ENCODE results near the gene GP5. TPM values are rescaled to one million over a fixed set of nuclear protein-coding genes. Genes with fewer than 3 reads are reported as not detected.

Gene GP5
- total RNA-seq, 2 donors from 2014 or later = 0.14 TPM; not detected in 1

- DNase-seq (ENCODE audit: low spot score) (no peak), ATAC-seq (ENCODE audit: insufficient number of reproducible peaks, low FRiP score, low read depth) (no peak)
- Histone ChIP-seq H3K27ac (no peak overlapping the region), H3K4me3 (no peak overlapping the region), H3K4me1 (ENCODE audit: control insufficient read depth in 1 of 2, low read depth in 2 of 2) (no peaks in the 10 kb centered on the region), H3K9me3 (no peaks in the 10 kb centered on the region), H3K27me3 (replicated peaks; ENCODE audit: insufficient read depth) (no peaks in the 10 kb centered on the region), H3K36me3 (no peaks in the 10 kb centered on the region)
- no peak for TF ChIP-seq CTCF (IDR thresholded peaks at IDR 0.05)
These were observed 14.9 kb downstream of the GP5 start for GRCh38 chr3:194384156-194384555.

DNA sequence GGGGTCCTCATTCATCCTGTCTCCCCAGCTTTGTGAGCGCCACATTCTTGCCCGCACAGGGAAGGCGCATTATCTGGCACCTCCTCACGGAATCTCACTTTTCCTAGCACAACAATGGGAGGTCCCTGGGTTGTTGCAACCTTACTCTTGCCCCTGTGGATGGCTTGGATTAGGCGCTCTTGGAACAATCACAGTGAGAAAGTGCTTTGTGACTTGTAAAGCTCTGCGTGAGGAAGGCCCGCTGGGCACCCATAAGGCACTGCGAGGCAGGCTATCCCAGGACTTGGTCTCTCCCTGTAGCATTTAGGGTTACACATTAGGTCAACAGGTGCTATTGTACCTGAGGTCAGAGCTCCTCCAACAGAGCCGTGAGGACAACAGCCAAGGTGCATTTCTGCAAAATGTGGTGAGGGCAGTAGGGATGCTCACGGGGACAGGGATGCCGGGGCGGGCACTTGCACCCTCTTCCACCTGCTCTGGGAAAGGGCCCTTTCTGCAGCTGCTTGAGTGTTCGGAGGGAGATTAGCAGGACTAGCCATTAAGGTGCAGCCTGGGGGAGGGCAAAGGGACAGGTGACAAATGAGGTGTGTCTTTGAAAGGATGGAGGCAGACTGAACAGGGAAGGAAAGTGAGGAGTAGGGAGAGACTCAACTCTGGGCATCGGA lies 15.7 kb downstream of the GP5 start:
- no peaks in the 10 kb centered on the region for H3K36me3 ChIP-seq
- TF ChIP-seq CTCF (IDR thresholded peaks at IDR 0.05) = no peak
- no peak overlapping the region for H3K27ac ChIP-seq
- H3K4me3 ChIP-seq = no peak overlapping the region
- DNase-seq (ENCODE audit: low spot score) (no peak), ATAC-seq (ENCODE audit: insufficient number of reproducible peaks, low FRiP score, low read depth) (no peak)
- H3K27me3 ChIP-seq (replicated peaks; ENCODE audit: insufficient read depth) = no peaks in the 10 kb centered on the region
- no peaks in the 10 kb centered on the region for H3K9me3 ChIP-seq
- H3K4me1 ChIP-seq (ENCODE audit: control insufficient read depth in 1 of 2, low read depth in 2 of 2) = no peaks in the 10 kb centered on the region

DNA sequence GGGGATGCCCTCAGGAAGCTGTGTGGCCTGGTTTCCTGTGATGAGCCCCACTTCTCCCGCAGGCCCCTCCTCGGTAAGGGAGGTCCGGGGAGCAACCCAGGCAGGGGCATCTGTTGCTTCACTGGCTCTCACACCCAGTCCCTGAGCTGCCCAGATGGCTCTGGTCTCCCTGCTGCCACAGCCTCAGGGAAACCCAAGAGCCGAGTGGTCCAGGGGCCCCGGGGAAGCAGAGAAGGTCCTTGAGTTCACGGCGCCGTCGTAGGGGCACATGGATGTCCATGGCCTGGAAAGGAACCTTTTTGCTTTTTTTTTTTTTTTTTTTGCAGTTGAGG lies 16.2 kb downstream of the GP5 start:
- Histone ChIP-seq H3K27ac (no peak overlapping the region), H3K4me1 (ENCODE audit: control insufficient read depth in 1 of 2, low read depth in 2 of 2) (no peaks in the 10 kb centered on the region), H3K9me3 (no peaks in the 10 kb centered on the region), H3K4me3 (no peak overlapping the region), H3K27me3 (replicated peaks; ENCODE audit: insufficient read depth) (no peaks in the 10 kb centered on the region), H3K36me3 (no peaks in the 10 kb centered on the region)
- no peak for TF ChIP-seq CTCF (IDR thresholded peaks at IDR 0.05)
- no peak for DNase-seq (ENCODE audit: low spot score)
- ATAC-seq (ENCODE audit: insufficient number of reproducible peaks, low FRiP score, low read depth) = no peak

DNA sequence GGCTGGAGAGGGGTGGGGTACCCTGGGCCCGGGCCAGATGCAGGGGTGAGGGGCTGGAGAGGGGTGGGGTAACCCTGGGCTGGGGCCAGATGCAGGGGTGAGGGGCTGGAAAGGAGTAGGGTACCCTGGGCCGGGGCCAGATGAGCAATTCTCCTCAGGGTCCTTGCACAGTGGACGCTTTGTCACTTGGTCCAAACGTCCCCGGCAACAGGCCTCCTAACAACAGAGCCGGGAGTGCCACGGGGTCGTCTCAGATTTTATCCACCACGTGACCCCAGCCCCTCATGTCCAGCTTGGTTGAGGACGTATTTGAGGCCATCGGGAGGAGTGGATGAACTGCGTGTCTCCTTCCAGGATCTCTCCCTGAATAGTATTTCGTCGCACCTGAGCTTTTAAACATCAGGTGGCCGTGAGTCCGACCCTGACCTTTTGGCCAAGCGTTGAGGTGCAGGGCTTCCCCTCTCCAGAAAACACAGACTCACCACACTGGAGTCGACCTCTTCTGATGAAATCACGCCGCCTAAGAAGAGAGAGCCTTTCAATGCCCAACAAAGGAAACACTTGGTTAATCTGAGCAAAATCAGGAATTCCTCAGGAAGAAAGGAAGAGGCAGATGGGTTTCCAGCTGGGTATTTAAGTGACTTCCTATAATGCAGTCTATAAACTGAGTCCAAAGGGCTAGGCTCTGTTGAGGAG lies 16.7 kb downstream of the GP5 start:
- ATAC-seq (ENCODE audit: insufficient number of reproducible peaks, low FRiP score, low read depth) = no peak
- H3K4me1 ChIP-seq (ENCODE audit: control insufficient read depth in 1 of 2, low read depth in 2 of 2) = no peaks in the 10 kb centered on the region
- no peak for TF ChIP-seq CTCF (IDR thresholded peaks at IDR 0.05)
- no peaks in the 10 kb centered on the region for H3K36me3 ChIP-seq
- no peaks in the 10 kb centered on the region for H3K9me3 ChIP-seq
- no peak for DNase-seq (ENCODE audit: low spot score)
- no peaks in the 10 kb centered on the region for H3K27me3 ChIP-seq (replicated peaks; ENCODE audit: insufficient read depth)
- no peak overlapping the region for H3K27ac ChIP-seq
- no peak overlapping the region for H3K4me3 ChIP-seq

- ATAC-seq (ENCODE audit: insufficient number of reproducible peaks, low FRiP score, low read depth) (no peak), DNase-seq (ENCODE audit: low spot score) (no peak)
- H3K27me3 ChIP-seq (replicated peaks; ENCODE audit: insufficient read depth) = no peaks in the 10 kb centered on the region
- no peak overlapping the region for H3K27ac ChIP-seq
- H3K9me3 ChIP-seq = no peaks in the 10 kb centered on the region
- H3K4me3 ChIP-seq = no peak overlapping the region
- no peaks in the 10 kb centered on the region for H3K4me1 ChIP-seq (ENCODE audit: control insufficient read depth in 1 of 2, low read depth in 2 of 2)
- H3K36me3 ChIP-seq = no peaks in the 10 kb centered on the region
- no peak for TF ChIP-seq CTCF (IDR thresholded peaks at IDR 0.05)
These were observed 17.6 kb downstream of the GP5 start for GRCh38 chr3:194381460-194381875.

Data from thoracic aorta (tissue), 2 donors.